ENCODE data around the gene YIPF5. TPM values are rescaled to one million over a fixed set of nuclear protein-coding genes. Genes with fewer than 3 reads are reported as not detected.
A peak's percentile ranks its signal among the peaks of the same experiment; 100 is the strongest.

Gene YIPF5
- total and polyA plus RNA-seq, 12 donors, result 5.3 to 77.9 (median 49.7) TPM

GRCh38 chr5:144192661-144193060, 22.2 kb upstream of the YIPF5 start:
- TF ChIP-seq CTCF (IDR thresholded peaks at IDR 0.05) (no peak), POLR2A (IDR thresholded peaks at IDR 0.05) (no peak)
- Histone ChIP-seq H3K36me3 (replicated peaks in 1 of 2) (no peaks in the 10 kb centered on the region), H3K27me3 (no peaks in the 10 kb centered on the region), H3K9me3 (replicated peaks in 1 of 3) (no peaks in the 10 kb centered on the region), H3K27ac (no peak overlapping the region), H3K4me3 (no peak overlapping the region), H3K4me1 (replicated peaks in 1 of 2) (peaks cover 0 to 10% of the 10 kb centered on the region in 2 donors)
- intact Hi-C loops (cut with DNase I), result no loop called here
- DNase-seq, result no peak

- peak in 5 of 6 experiments; percentile 19 to 44 (median 35) for TF ChIP-seq CTCF (IDR thresholded peaks at IDR 0.05)
- TF ChIP-seq POLR2A (IDR thresholded peaks at IDR 0.05), result no peak
- H3K4me1 ChIP-seq (replicated peaks in 1 of 2), result peaks cover 0 to 12% of the 10 kb centered on the region in 2 donors
- no peak for DNase-seq
- no peaks in the 10 kb centered on the region for H3K36me3 ChIP-seq (replicated peaks in 1 of 2)
- 5 to 15% (median 14%) methylated on average over 3 of the region's 3 CpGs for WGBS, 4 donors
- no peaks in the 10 kb centered on the region for H3K9me3 ChIP-seq (replicated peaks in 1 of 3)
- intact Hi-C loops (cut with DNase I), result no loop called here
- peak overlapping the region in 1 of 4 donors; percentile 16 for H3K4me3 ChIP-seq
- H3K27ac ChIP-seq, result no peak overlapping the region
- H3K27me3 ChIP-seq, result no peaks in the 10 kb centered on the region
These were observed 21.5 kb upstream of the YIPF5 start for GRCh38 chr5:144191998-144192397.

- Histone ChIP-seq H3K36me3 (replicated peaks in 1 of 2) (no peaks in the 10 kb centered on the region), H3K4me3 (peak overlapping the region in 1 of 4 donors; percentile 16), H3K27me3 (no peaks in the 10 kb centered on the region), H3K4me1 (replicated peaks in 1 of 2) (peaks cover 0 to 12% of the 10 kb centered on the region in 2 donors), H3K27ac (no peak overlapping the region), H3K9me3 (replicated peaks in 1 of 3) (no peaks in the 10 kb centered on the region)
- 37 to 86% (median 79%) methylated on average over 3 of the region's 3 CpGs for WGBS, 4 donors
- DNase-seq, result no peak
- intact Hi-C loops (cut with DNase I), result no loop called here
- TF ChIP-seq POLR2A (IDR thresholded peaks at IDR 0.05) (no peak), CTCF (IDR thresholded peaks at IDR 0.05) (no peak)
These were observed 21.1 kb upstream of the YIPF5 start for GRCh38 chr5:144191531-144191930.

- intact Hi-C loops (cut with DNase I), result no loop called here
- peaks cover 0 to 12% of the 10 kb centered on the region in 2 donors for H3K4me1 ChIP-seq (replicated peaks in 1 of 2)
- H3K36me3 ChIP-seq (replicated peaks in 1 of 2), result no peaks in the 10 kb centered on the region
- H3K4me3 ChIP-seq, result no peak overlapping the region
- no peaks in the 10 kb centered on the region for H3K27me3 ChIP-seq
- peak in 6 of 7 donors; percentile 19 to 65 (median 32) for DNase-seq
- H3K27ac ChIP-seq, result peak overlapping the region in 1 of 5 donors; percentile 6
- WGBS, 4 donors, result 31 to 39% (median 35%) methylated on average over 10 of the region's 10 CpGs
- H3K9me3 ChIP-seq (replicated peaks in 1 of 3), result no peaks in the 10 kb centered on the region
- TF ChIP-seq POLR2A (IDR thresholded peaks at IDR 0.05), result no peak
- no peak for TF ChIP-seq CTCF (IDR thresholded peaks at IDR 0.05)
These were observed 19.5 kb upstream of the YIPF5 start for GRCh38 chr5:144189800-144190429.
